NCI-H748 (cell line): ENCODE measurements around the gene NMT1.

Experiments used
- DNase-seq: peaks from one replicate; lab custom pipeline; 2025; ENCODE audit not compliant: unreplicated experiment; lab: John Stamatoyannopoulos, UW

Gene NMT1

GRCh38 chr17:45060797-45061605, at the start of gene NMT1:
TSS of gene NMT1 (plus strand) at chr17:45061317. CDS start at chr17:45061330, 13 bp downstream.
- DNase-seq, result peak; percentile 99

- DNase-seq, result no peak
These were observed 49.4 kb upstream of the NMT1 start for GRCh38 chr17:45011767-45012166.

- peak; percentile 23 for DNase-seq
These were observed 47.8 kb upstream of the NMT1 start for GRCh38 chr17:45013021-45013997.

GRCh38 chr17:45016237-45016636, 44.9 kb upstream of the NMT1 start:
- no peak for DNase-seq

- DNase-seq, result no peak
These were observed 44.3 kb upstream of the NMT1 start for GRCh38 chr17:45016823-45017222.

- DNase-seq, result no peak
These were observed 42.6 kb upstream of the NMT1 start for GRCh38 chr17:45018514-45018847.

GRCh38 chr17:45018848-45019711, 42.0 kb upstream of the NMT1 start:
- DNase-seq, result peak; percentile 64

GRCh38 chr17:45020354-45021138, 40.6 kb upstream of the NMT1 start:
- peak; percentile 24 for DNase-seq

GRCh38 chr17:45021607-45022287, 39.4 kb upstream of the NMT1 start:
- peak; percentile 68 for DNase-seq

GRCh38 chr17:45022288-45022648, 38.8 kb upstream of the NMT1 start:
- no peak for DNase-seq

- no peak for DNase-seq
These were observed 38.3 kb upstream of the NMT1 start for GRCh38 chr17:45022655-45023339.

- DNase-seq, result no peak
These were observed 32.0 kb upstream of the NMT1 start for GRCh38 chr17:45029096-45029495.

- DNase-seq, result no peak
These were observed 31.2 kb upstream of the NMT1 start for GRCh38 chr17:45029758-45030423.

GRCh38 chr17:45030733-45031132, 30.4 kb upstream of the NMT1 start:
- no peak for DNase-seq

- DNase-seq, result no peak
These were observed 29.6 kb upstream of the NMT1 start for GRCh38 chr17:45031231-45032173.

- DNase-seq, result no peak
These were observed 29.0 kb upstream of the NMT1 start for GRCh38 chr17:45032174-45032541.

- no peak for DNase-seq
These were observed 26.5 kb upstream of the NMT1 start for GRCh38 chr17:45034599-45034998.

GRCh38 chr17:45035848-45036247, 25.3 kb upstream of the NMT1 start:
- no peak for DNase-seq
